Astrocyte (in vitro differentiated cells and primary cell): Measurements from ENCODE around the gene TNRC6A.

Experiments
- CTCF ChIP-seq: IDR thresholded peaks from 2 replicates; pipeline ENCODE4 v1.5.1; 2011; ENCODE audit warnings: low read depth, mild to moderate bottlenecking, inconsistent platforms, low read length, moderate library complexity; ENCODE audit not compliant: insufficient read depth
- EZH2 ChIP-seq: IDR thresholded peaks from 2 replicates; pipeline ENCODE4 v1.6.1; 2012; ENCODE audit warnings: mild to moderate bottlenecking, low read length, inconsistent platforms; ENCODE audit not compliant: insufficient read depth

- TF ChIP-seq CTCF = no peak
- no peak for TF ChIP-seq EZH2
Measured at GRCh38 chr16:24754543-24754942, 25.1 kb downstream of the TNRC6A start.
